K562 (cell line): Measurements from ENCODE around the gene MX1.

Experiments
- CBX3 ChIP-seq, 2 experiments: IDR thresholded peaks; 1 replicate in 1 of 2; 2 replicates in 1 of 2; pipeline ENCODE4 v1.6.1; 2012; ENCODE audit warnings: inconsistent platforms in 2 of 2, low read length in 2 of 2, borderline replicate concordance in 1 of 2, control low read depth in 1 of 2
- CTCF ChIP-seq, 3 experiments: IDR thresholded peaks in 2 of 3; conservative IDR thresholded peaks in 1 of 3; 2 replicates each; pipeline ENCODE4 v1.5.1; 2011 to 2012; ENCODE audit warnings: low read length in 3 of 3, mild to moderate bottlenecking in 3 of 3, control low read depth in 2 of 3, improper control_type of control experiment in 1 of 3, inconsistent platforms in 1 of 3, low read depth in 1 of 3, mixed read lengths in 1 of 3, moderate library complexity in 1 of 3; ENCODE audit not compliant: insufficient read depth in 2 of 3
- E2F6 ChIP-seq, 2 experiments: IDR thresholded peaks; 2 replicates each; pipeline ENCODE4 v1.6.1; 2011; ENCODE audit warnings: borderline replicate concordance in 1 of 2, control low read depth in 1 of 2, low read depth in 1 of 2, low read length in 1 of 2, mild to moderate bottlenecking in 1 of 2, mixed read lengths in 1 of 2, moderate library complexity in 1 of 2; ENCODE audit not compliant: insufficient read depth in 1 of 2, insufficient read length in 1 of 2, poor library complexity in 1 of 2, severe bottlenecking in 1 of 2; ENCODE audit errors: extremely low read depth in 1 of 2
- NFATC3 ChIP-seq: fragments of 450-650 bp; IDR thresholded peaks from 2 replicates; pipeline ENCODE4 v1.6.1; 2017; ENCODE audit warnings: mild to moderate bottlenecking
- NFIX ChIP-seq: fragments of 250-450 bp; sonication (Bioruptor Pico); IDR thresholded peaks from 2 replicates; pipeline ENCODE4 v1.4.0; 2020; ENCODE audit warnings: low read depth, mild to moderate bottlenecking, moderate library complexity
- POLR2A ChIP-seq: fragments of 450-650 bp; conservative IDR thresholded peaks from 2 replicates; pipeline ENCODE4 v1.6.1; 2016
- RNF2 ChIP-seq: sonication (generic); IDR thresholded peaks from 2 replicates; pipeline ENCODE4 v1.6.1; 2016
- ZNF12 ChIP-seq: sonication (generic); formaldehyde crosslinking; IDR thresholded peaks from 2 replicates; pipeline ENCODE4 v1.4.0; 2020; ENCODE audit warnings: mild to moderate bottlenecking, missing genetic modification reagents

- TF ChIP-seq CTCF (IDR thresholded peaks at IDR 0.05 in 2 of 3, conservative IDR thresholded peaks at IDR 0.05 in 1 of 3; ENCODE audit: insufficient read depth in 2 of 3, low read depth in 1 of 3, low read length in 3 of 3): no peak
- no peak for TF ChIP-seq CBX3 (IDR thresholded peaks at IDR 0.05; ENCODE audit: borderline replicate concordance in 1 of 2, low read length in 2 of 2)
- no peak for TF ChIP-seq E2F6 (IDR thresholded peaks at IDR 0.05; ENCODE audit: borderline replicate concordance in 1 of 2, extremely low read depth in 1 of 2, insufficient read depth in 1 of 2, insufficient read length in 1 of 2, low read depth in 1 of 2, low read length in 1 of 2, poor library complexity in 1 of 2, severe bottlenecking in 1 of 2)
- TF ChIP-seq RNF2: no peak
- TF ChIP-seq NFIX (CRISPR knock-in tag): no peak
- TF ChIP-seq NFATC3: no peak
- TF ChIP-seq ZNF12: no peak
- TF ChIP-seq POLR2A: no peak
These were observed 49.8 kb downstream of the MX1 start for GRCh38 chr21:41475714-41476420.
